Activated CD4-positive, alpha-beta T cell treated with anti-CD3 and anti-CD28 coated beads, Interleukin-2, amount 50 U/mL, for 16 hours (primary cell): ENCODE data around the gene PTPRM.

Source experiments
- DNase-seq: peaks from one replicate; pipeline ENCODE4 v3.0.0-alpha.2; 2020

The PTPRM gene

DNA sequence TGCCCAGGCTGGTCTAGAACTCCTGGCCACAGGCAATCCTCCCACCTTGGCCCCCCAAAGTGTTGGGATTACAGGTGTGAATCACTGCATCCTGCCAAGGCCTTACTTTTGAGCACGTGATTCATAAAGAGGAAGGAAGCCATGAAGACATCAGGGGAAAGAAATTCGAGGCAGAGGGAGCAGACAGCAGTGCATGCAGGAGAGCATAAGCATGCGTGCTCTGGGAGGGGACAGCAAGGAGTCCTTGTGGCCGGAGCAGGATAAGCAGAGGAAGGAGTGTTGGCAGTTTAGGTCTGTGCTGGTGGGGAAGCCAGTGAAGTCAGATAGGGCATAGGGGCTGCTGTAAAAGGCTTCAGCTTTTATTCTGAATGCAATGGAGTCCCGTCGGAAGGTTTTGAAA, 641.6 kb downstream of the PTPRM start:
- DNase-seq, result no peak

DNA sequence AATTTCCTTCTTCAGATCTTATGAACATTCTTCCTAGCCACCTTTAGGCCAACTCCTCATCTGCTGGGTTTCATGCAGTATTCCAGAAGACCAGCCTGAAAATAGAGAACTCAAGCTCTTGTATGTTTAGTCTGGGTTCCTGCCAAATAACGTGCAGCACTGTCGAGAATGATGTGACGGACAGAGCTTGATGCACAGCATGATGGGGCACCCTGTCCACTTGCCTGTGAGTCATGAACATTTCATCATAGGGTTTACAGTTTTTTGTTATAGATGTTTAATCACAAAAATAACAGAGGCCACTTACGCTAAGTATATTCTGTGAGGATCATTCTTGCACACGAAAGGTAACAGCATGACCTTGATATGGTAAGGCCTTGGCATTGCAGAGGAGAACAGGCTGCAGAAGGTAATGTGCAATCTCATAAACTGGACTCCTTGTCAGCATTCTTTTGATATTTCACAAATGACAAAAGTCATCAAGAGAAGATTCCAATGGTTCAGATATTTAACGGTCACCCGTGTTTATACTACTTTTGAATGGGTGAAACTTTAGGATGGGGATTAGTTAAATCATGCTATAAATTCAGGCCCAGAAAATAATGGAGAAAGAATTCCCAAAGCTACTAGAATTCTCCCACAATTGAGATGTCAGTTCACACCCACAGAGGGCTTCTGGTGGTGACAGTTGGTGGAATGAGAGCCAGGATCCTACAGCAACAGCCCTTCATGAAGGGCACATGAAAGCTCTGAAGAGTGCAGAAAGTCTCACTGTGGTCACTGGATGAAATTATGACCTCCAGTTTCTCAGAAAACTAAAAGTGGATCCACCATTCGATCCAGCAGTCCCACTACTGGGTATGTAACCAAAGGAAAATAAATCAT, 646.0 kb downstream of the PTPRM start:
- no peak for DNase-seq

DNA sequence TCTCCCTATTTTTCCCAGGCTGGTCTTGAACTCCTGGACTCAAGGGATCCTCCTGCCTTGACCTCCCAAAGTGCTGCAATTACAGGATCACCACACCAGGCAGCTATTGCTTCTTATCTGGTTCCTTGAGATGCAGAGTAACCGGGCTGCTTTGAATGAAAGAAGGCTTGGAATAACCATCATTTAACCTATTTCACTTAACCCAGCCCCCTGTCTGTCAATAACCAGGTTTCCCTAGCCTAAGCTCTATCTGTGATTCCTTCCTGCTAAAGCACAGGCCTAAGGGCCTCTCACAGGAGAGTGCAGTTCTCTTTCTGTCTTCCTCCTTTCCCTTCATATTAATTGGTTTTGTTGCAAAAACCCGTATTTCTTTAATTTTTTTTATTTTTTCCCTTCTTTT, 648.6 kb downstream of the PTPRM start:
- no peak for DNase-seq

GRCh38 chr18:8217051-8217564, 650.0 kb downstream of the PTPRM start:
- no peak for DNase-seq

DNA sequence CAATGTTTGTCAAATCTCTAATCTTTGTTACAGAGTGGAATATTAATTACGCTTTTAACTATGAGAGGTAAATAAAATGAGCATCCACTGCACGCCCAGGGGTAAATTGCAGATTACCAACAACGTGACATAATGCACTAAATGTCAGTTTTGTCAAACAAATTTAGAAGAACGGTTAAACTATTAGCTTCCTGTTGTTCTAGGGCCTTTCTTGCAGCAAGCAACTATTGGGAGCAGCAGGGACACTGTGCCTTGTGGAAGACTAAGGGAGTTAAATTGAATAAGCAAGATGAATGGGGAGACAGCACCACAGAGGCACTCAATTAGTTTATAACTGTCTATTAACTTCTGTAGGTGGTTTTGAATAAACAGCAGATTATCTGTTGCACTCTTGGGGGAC, 651.1 kb downstream of the PTPRM start:
- DNase-seq, result no peak

GRCh38 chr18:8221452-8221851, 654.3 kb downstream of the PTPRM start:
- no peak for DNase-seq

DNA sequence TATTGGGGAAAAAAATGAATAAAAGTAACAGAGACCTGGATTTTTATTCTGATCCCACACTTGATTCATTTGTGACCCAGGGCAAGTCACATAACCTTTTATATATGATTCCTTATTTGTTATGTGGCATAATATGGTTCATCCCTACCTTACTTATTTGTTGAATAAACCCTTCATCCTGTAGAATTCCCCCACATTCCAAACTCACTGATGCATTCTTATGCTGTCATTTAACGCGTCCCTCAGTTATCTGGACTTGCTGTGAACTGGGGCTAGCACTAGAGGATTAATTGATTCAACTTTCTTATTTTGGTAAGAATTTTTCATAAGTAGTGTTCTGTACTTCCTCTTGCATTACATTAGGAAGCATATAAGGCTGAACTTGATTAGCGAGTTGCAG, 657.5 kb downstream of the PTPRM start:
- no peak for DNase-seq

DNA sequence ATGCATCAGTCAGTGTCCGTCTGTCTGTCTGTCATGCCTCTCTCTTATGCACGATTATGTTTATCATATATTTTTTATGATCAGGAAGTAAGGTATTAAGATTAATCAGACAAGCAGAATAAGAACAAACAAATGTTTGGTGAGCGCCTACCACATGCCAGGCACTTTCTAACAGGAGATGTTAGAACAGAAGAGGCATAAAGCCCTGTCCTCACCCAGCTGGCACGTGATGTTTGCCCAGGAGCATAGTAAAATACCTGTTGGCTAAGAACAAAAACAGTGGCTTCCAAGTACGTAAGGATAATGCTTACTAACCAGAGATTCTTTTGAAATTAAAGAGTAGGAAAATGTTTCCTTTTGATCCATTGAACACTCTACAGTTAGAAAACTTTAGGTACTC, 661.9 kb downstream of the PTPRM start:
- DNase-seq, result no peak

DNA sequence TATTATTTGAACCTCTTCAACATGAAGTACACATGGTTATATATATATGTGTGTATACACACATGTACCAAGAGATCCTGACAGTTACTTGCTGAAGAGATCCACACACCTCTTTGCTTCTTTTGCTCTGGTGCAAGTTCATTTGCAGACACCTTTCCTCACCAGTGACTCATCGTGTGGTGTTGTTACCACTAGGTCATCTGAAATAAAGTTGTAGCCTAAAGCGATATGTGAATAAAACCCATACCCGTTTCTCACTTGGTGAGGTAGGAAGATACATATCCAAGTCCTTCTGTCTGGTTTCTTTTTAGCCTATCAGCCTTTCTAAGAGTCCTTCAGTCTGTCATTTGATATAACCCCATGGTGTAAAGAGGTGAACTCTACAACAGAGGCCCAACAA, 662.7 kb downstream of the PTPRM start:
- no peak for DNase-seq

GRCh38 chr18:8231316-8231715, 664.2 kb downstream of the PTPRM start:
- no peak for DNase-seq

- DNase-seq, result no peak
Observed at GRCh38 chr18:8232791-8233190, 665.7 kb downstream of the PTPRM start.

DNA sequence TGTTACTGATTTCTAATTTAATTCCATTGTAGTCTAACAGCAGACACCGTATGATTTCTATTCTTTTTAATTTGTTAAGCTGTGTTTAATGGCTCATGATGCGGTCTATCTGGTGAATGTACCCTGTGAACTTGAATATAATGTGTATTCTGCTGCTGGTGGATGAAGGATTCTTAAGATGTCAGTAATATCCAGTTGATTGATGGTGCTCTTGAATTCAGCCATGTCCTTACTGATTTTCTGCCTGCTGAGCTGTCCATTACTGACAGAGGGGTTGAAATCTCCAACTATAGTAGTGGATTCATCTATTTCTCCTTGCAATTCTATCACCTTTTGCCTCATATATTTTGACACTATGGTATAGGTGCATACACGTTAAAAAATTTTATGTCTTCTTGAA, 668.8 kb downstream of the PTPRM start:
- no peak for DNase-seq

DNA sequence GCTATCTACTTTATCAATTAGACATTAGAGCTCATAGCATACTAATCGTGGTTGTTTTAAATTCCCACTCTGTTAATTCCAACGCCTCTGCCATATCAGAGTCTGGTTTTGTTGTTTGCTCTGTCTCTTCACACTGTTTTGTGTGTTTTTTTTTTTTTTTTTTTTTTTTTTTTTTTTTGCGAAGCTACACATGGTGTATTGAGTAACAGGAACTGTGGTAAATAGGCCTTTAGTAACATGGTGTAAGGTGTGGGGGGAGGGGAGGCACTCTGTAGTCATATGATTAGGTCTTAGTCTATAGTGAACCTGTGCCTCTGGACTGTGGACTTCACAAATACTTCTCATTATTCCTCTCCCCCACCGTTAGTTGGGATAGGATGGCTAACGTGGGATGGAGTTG, 671.4 kb downstream of the PTPRM start:
- no peak for DNase-seq

GRCh38 chr18:8241731-8242130, 674.6 kb downstream of the PTPRM start:
- DNase-seq, result no peak

DNA sequence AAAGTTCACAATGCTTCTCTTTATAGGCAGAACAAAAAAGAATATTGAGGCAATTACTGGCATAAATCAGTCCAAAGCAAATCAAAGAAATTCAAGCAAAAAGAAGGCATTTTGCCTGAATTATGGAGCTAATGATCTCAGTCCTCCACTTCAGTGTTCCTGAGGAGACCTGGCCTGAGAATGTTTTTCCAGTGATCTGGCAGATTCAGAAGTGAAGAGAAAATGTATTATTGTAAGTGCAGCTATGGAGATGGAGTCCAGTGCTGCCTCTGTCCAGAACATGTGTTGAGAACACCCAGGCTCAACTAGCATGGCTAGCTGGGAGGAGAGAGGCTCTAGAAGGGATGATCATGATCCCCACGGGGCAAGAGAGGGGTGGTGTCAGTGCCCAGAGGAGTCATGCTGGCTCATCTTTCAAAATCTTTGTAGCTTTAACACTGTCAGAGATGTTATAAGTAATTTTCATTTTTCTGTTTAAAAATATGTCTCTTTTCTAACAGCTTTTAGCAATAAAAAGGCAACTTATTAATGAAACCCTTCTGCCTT, 675.1 kb downstream of the PTPRM start:
- DNase-seq, result no peak

- DNase-seq, result no peak
Observed at GRCh38 chr18:8247700-8248099, 680.6 kb downstream of the PTPRM start.

DNA sequence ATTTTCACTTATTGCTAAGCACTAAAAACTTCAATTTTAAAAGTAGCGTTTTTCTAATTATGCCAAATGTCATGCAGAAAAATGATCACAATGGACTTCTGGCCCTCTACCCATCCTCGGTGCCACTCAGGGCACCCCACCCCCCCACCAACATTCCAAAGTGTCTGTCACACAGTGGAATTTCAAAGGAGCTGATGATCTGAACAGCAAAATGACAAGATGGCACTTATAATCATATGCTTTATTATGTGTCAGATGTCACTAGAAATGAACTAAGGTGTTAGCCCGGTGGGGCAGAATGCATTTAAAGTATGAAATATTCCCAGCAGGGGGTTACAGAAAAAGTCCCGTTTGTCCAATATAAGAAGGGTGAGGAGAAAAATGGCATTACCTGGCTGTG, 681.5 kb downstream of the PTPRM start:
- no peak for DNase-seq

DNA sequence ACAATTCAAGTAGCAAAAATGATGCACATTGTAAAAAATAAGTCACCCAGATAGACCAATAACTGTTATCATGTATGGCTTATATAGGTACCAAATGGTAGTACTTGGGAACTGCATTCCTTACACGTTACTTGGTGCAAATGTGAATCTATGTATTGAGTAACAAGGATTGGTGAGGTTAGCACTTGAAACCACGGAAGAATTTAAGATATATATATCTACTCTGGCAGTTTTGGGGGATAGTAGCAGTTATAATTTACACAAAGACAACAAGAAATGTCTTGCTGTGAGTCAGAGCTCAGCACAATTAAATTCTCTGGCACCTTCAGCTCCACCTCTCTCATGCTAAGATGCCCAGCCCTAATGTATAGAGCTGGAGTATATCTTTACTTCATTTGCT, 682.7 kb downstream of the PTPRM start:
- DNase-seq, result no peak

GRCh38 chr18:8252371-8252770, 685.3 kb downstream of the PTPRM start:
- no peak for DNase-seq

GRCh38 chr18:8253944-8254343, 686.8 kb downstream of the PTPRM start:
- DNase-seq, result no peak

DNA sequence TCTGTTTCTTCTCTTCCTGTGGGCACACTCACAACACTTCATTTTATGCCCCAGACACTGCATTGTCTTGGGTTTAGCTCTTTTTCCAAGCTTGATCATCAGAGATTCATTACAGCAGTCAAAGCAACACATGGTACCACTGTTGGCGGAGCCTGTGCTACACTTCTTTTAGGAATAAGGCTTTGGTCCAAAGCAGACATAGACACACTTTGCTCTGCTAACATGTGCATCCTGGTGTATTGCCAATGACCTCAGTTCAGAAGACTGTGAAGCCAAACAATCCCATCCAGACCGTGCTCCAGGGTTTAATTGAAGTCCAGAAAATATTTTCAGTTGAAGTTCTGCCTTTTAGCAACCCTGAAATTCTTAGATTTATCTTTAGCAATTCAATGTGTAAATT, 687.5 kb downstream of the PTPRM start:
- no peak for DNase-seq

DNA sequence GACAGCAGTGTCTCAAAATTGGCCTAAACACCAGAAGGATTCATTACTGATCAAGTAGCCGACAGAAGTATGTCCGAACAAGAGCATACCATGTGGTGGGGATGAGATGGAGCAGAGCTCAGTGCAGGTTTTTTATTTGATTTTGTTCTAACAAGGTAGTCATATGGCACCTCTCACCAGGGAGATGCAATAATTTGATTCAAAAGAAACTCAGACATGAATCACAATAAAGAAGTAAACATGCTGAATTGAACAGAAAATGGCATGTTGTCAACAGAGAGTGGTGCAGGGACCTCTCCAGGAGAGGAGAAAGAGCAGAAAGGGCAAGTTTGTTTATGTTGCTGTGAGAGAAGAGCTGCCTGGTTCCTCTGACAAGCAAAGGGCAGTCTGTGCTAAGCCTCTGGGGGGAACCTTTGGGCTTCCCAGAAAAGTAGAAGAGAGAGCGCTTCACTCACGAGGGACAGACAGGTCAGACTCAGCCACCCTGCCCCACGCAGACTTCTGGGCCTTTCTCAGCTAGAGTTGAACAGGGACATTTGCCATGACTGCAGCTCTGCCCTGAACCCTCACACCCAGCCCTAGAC, 690.8 kb downstream of the PTPRM start:
- DNase-seq, result no peak

DNA sequence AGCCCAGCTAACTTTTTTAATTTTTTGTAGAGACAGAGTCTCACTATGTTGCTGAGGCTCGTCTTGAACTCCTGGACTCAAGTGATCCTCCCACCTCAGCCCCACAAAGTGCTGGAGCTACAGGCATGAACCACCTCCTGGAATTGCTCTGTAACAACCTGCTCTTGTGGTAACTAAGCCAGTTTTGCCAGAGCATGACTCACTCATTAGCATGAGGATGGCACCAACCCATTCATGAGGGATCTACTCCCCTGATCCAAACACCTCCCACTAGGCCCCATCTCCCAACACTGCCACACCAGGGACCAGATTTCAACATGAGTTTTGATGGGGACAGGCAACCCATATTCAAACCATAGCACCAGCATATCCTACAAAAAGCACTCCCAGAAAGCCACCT, 693.2 kb downstream of the PTPRM start:
- no peak for DNase-seq

- no peak for DNase-seq
Observed at GRCh38 chr18:8260827-8261226, 693.7 kb downstream of the PTPRM start.
